Measurements from ENCODE around the gene HDAC4.

- no peak for TF ChIP-seq FOXP4 (CRISPR knock-in tag; IDR thresholded peaks at IDR 0.05; ENCODE audit: borderline replicate concordance)
- no peak for TF ChIP-seq HMG20A (CRISPR knock-in tag; conservative IDR thresholded peaks at IDR 0.05)
- no peak for TF ChIP-seq SAFB (IDR thresholded peaks at IDR 0.05; ENCODE audit: borderline replicate concordance, low read depth, low read length)
- TF ChIP-seq CBX2 (IDR thresholded peaks at IDR 0.05; ENCODE audit: insufficient read depth, low read length, poor library complexity, severe bottlenecking), result no peak
- no peak for TF ChIP-seq POLR2H (tag; IDR thresholded peaks at IDR 0.05; ENCODE audit: low read depth)
- no peak for TF ChIP-seq EP300 (IDR thresholded peaks at IDR 0.05; ENCODE audit: low read length)
Observed at GRCh38 chr2:239054921-239055320, 345.9 kb downstream of the HDAC4 start.
